GM18858 (cell line): ENCODE results near the gene SPSB1.

ENCODE experiments used
- ATAC-seq: cut with Tn5 transposase; IDR thresholded peaks from one replicate; pipeline ENCODE4 v1.9.1; 2021; ENCODE audit not compliant: unreplicated experiment

Gene SPSB1

DNA sequence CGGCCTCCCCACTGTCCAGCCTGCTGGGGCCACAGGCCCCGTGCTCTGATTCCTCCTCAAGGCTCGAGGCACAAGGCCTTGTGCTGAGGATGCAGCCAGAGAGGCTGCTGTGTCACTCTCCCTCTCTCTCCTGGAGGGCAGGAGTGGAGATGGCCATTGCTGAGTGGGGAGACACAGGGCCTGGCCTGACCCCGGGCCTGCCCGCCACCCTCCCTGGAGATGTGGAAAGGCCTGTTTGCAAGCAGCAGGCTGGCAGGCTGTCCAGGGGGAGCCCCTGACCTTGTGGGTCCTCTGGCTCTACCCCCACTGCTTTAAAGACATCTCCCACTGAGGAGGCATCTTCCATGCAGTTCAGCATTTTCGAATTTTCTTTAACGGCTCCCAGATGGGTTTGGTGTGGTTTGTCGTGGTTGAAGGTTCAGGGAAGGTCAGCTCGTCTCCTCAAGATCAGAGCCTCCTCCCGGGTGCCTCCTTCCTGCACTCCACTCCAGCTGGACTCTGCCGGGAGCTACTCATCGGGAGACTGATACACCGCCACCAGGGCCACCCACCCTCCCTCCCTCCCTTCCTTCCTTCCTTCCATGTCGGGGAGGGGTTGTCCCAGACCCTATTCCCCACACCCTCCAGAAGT is 69.1 kb downstream of the SPSB1 start:
- ATAC-seq: no peak

DNA sequence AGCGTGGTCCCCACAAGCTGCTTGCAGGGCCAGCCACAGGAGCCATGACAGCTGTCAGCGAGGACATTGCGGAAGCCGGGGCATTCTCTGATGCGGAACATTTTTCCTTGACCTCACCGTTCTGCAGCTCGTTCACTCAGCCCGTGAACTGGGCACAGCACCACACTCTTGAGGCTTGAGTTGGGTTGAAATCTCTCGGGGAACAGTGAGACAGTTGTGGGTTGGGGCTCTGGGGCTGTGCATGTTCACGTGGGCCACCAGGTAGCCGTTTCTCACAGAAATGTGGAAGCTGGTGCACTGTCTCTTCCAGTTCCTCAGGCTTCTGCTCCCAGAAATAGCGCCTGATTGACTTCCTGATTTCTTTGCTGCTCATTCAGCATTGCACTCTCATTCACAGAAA is 69.8 kb downstream of the SPSB1 start:
- no peak for ATAC-seq

DNA sequence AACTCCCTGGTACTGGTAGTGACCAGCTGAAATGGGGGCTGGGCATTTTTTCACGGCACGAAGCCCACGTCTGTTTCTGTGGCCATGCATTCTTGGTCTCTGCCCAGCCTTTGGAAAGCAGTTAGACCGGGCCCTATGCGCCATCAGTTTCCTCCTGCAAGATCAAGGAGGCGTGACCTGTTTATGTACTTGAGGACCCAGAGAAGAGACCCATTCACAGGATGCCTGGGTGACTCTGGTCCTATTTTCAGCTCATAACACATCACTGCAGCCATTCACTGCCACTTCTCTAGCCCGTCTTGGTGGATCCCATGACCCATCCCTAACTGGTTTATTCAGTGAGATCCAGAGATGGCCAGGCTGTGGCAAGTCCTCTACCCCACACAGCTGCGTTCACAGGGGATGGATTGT is 70.4 kb downstream of the SPSB1 start:
- ATAC-seq: no peak

DNA sequence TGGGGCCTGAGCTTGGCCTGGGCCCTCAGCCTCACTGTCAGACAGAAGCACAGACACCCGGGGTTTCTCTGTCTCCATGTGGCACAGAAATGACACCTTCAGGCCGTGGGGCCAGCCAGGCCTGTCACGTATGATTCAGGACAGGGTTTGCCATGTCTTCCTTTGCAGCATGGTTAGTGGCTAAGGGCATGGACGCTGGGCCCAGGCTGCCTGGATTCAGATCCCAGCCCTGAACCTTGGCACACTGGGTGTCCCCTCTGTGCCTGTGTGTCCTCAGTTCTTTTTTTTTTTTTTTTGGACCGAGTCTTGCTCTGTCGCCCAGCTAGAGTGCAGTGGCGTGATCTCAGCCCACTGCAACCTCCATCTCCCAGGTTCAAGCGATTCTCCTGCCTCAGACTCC is 73.6 kb downstream of the SPSB1 start:
- ATAC-seq: no peak

DNA sequence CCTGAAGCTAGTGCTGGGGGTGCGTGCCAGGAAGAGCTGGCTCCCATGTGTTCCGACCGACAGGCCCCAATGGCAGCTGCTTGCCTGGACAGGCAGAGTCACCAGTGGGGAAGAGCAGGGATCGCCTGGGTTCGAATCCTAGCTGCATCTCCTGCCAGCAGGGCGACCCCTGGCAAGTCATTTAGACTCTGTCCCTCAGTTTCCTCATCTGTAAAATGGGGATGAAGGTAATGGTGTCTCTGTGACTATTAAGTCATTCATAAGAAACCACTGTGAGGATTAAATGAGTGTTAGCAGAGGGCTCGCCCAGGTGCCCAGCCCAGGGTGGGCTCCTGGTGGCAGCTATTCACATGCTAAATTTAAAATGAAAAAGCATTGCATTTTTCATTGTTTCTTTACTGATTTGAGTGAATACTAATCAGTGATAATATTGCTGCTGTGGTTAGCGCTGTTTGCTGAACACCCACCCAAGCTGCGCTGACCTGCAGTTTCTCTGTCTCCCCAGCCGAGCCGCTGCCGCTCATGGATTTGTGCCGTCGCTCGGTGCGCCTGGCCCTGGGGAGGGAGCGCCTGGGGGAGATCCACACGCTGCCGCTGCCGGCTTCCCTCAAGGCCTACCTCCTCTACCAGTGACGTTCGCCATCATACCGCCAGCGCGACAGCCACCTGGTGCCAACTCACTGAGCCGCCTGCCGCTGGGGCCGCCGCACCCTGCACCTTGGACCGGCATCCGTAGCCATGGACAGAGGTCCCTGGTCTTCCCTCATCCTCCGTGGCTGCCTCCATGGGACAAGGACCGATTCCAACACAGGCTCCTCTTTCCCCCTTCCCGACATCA is 74.5 kb downstream of the SPSB1 start:
- ATAC-seq: no peak

DNA sequence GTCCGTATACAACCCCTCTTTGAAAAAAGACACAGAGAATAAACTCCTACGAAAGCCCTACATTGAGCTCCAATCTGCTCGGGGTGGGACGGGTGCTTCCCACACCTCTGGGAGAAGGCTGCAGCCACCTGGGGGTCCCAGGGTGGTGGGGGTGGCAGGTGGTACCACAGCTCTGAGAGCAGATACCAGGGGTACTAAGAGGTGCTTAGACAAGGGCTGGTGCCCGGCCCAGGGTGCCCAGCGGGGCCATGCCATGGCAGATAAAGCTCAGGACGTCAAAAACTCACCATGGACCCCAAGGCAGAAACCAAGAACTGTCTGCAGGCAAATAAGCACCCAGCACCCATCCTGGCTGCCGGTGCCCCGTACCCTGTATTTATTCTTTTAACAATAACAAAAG is 75.1 kb downstream of the SPSB1 start:
- ATAC-seq: no peak

DNA sequence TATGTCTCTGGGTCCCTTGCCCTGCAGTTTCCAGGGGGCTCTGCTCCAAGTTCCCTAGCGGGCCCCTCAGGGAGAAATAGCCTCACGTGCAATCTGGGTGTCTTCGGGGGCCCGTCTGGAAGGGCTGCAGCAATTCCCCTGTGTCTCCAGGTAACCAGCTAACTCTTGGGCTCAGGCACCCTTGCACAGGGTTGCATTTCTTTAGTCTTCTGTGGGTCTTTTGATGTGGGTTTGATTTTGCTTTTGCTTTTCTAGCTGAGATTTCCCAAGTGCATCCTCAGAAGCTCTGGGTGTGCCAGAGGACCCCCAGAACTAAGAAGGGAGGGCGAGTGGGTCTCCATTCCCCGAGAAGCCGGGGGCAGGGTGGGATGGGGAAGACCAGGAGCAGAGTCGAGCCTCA is 75.7 kb downstream of the SPSB1 start:
- ATAC-seq: no peak

DNA sequence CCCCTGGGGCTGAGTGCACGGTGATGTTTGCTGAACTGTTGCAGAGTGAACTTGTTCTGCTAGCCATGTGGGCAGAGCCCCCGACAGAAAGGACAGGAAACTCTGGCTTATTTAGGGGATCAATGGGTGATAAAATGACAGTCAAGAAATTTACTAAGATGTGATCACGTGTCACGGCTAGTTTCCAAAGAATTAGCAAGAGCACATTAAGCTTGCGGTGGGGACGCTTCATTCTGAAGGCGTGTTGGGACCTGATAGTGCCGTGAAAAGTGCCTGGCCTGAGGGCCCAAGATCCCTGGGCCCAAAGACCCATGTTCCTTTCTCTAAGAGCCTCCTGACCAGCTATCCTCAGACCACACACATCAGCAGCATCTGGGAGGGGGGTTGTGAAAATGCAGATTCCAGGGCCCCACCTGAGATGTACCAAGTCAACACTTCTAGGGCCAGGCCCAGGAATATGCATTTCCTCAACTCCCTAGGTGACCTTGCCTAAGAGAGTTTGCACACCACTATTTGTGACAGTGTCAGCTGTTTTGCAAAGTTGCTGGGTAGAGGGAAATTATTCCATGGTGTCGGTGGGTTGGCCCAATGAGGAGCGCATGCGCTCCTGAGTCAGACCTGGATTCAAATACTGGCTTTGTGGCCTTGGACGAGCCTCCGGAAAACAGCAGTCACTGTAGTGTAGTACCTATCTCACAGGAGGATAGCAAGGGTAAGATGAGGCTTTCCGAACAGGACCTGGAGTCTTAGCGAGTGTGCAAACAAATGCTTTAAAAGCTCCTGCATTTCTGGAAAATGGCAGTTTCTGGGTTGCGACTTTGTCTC is 77.5 kb downstream of the SPSB1 start:
- ATAC-seq: no peak

DNA sequence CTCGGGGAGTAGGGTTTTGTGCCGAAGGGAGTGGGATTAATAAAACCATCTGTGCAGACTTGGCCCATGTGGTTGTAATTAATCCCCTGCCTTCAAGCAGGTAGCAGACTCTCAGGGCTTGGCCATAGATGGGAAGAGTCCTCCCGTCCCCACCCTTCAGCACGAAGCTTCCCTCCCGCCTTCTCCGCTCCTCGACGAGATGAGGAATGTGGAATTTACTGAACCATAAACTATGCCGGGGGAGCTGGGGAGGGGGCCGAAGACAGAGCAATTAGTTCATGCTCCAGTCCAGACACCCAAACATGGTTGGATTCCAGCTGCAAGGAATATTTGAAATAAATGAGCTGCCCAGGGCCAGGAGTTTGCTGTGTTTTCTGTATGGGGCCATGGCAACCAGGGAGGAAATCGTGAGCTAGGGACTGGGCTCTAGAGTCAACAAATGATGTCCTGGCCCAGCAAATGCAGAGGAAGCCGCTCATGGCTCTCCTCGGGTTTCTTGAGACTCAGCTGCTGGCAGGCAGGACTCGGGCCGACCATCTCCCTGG is 78.8 kb downstream of the SPSB1 start:
- no peak for ATAC-seq

DNA sequence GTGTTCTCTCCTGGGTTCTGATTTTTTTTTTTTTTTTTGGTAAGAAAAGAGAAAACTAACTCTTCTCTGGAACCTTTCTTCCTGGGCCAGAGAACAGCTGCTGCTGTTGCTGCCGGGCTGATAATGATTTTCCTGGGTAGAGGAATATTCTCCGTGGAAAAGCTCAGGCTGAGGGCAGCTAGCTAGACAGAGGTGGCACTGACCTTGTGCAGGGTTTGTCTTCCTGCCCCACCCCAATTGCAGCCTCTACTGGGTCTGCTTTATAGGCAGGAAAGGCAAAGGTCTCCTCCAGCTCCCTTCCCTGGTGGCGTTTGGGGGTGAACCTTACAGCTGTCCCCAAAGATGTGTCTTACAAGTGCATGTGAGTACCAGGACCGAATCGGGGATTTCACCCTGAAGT is 79.3 kb downstream of the SPSB1 start:
- no peak for ATAC-seq

DNA sequence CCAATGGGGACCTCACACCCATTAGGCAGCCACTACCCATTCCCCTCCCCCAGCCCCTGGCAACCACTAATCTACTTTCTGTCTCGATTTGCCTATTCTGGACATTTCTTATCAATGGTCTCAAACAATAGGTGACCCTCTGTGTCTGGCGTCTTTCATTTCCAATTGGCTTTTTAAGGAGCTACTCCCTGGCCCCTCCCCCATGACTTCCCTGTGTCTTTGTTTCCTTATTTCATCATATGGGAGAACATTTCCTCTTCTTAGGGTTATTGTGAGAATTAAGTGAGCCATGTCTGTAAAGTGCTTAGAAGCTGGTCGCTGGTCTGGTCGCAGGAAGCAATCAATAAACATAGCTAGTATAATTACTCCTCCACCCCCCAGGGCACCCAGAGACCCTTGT is 80.9 kb downstream of the SPSB1 start:
- ATAC-seq: no peak

DNA sequence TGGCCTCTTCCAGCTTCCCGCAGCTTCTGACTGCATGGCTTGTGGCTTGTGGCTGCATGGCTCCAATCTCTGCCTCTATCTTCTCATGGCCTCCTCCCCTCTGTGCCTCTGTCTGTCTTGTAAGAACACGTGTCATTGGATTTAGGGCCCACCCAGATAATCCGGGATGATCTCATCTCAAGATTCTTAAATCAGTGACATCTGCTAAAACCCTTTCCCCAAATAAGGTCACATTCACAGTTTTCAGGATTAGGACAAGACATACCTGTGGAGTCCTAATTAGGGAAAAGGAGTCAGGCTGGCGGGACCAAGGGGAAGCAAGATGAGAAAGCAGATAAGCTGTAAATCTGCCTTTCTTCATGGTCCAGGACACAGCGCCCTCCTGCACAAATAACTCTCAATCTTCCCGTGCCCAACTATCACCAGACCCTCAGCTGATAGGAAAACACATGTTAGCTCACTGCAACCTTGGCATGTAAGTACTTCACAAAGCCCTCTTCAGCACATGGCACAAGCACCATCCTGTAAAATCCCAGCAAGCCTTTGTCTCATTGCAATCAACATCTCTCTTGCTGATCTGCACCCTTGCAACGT is 82.2 kb downstream of the SPSB1 start:
- no peak for ATAC-seq

DNA sequence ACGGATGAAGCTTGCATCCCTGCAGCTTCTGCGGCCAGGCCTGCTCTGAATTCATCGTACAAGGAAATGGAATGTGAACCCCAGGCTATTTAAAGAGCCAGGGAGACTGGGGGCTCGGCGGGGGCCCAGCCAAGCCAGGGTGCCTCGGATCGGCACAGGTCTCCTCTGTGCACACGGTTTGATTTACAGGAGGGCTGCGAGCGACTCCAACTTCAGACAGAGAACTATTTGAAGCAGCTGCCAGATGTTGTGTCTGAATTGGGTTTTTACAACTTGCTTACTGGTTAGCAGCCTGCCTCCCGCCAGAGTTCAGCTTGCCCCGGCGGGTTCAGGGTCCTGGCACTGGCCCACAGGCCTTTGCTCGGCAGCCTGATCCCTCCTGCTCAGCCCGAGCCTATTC is 83.2 kb downstream of the SPSB1 start:
- no peak for ATAC-seq

DNA sequence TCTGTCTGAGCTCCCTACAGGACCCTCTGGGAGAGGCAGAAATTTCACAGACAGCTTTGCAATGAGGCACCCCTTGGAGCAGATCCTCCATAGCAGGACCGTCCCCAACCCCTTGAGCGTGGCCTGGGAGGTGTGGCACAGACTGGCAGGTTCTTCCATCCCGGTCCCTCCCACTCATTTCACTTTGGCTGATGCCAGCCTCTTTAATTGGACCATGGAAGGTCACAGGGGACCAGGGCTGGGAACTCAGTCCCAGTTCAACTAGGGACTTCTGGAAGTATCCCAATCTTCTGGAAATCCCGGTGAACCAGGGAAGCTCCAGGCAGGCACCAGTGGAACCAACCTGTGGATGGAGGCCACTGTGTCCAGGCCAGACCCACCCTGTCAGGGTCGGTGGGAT is 83.7 kb downstream of the SPSB1 start:
- ATAC-seq: no peak

DNA sequence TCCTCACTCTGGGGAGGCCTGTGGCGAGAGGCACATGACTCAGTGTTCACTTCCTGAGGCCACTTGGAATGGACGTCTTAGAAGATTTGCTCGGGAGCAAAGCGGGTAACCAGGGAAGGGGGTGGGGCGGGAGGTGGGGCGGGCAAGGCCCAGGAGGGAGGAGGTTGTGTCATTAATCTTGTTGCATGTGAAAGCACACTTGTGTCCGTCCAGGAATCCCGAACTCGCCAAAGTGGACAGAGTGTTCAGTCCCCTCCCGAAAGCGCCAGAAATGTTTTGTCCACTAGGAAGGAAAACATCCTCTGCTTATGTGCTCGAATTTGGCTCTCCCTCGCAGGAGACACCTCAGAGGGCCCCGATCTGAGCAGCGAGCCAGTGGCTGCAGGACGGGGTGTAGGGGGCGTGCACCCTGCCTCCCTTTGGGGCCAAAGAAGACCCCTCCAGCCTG is 84.2 kb downstream of the SPSB1 start:
- ATAC-seq: no peak

DNA sequence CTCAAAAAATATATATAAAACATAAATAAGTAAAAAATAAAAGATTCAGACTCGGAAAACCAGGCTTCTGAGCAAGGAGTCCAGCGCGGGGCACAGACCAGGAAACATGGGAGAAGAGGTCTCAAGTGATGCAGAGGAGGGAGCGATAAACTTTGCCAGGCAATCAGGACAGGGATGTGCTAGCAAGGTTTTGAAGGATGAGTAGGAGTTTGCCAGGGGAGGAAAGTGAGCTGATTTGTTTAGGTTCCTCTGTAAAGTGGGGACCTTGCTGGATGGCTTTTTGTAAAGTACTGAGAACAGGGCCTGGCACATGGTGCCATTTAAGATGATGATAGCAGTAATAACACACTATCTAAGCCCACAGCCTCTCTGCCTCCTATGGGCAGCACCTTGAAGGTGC is 86.1 kb downstream of the SPSB1 start:
- no peak for ATAC-seq

DNA sequence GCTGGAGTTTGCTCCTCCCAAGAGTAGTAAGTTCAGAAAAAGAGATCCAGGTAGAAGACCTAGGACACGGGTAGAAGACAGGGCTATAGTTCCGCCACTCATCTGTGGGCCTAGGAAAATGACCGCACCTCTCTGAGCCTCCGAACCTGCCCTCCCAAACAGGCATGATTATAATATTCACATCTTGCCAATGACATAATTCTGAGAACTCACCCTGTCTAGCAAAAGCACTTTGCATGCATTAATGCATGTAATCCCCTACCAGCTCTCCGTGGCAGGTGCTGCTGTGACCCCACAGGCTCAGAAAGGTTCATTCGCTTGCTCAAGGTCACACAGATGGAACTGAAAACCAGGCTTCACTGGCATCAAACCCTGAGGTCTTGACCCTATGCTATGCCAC is 88.0 kb downstream of the SPSB1 start:
- no peak for ATAC-seq

DNA sequence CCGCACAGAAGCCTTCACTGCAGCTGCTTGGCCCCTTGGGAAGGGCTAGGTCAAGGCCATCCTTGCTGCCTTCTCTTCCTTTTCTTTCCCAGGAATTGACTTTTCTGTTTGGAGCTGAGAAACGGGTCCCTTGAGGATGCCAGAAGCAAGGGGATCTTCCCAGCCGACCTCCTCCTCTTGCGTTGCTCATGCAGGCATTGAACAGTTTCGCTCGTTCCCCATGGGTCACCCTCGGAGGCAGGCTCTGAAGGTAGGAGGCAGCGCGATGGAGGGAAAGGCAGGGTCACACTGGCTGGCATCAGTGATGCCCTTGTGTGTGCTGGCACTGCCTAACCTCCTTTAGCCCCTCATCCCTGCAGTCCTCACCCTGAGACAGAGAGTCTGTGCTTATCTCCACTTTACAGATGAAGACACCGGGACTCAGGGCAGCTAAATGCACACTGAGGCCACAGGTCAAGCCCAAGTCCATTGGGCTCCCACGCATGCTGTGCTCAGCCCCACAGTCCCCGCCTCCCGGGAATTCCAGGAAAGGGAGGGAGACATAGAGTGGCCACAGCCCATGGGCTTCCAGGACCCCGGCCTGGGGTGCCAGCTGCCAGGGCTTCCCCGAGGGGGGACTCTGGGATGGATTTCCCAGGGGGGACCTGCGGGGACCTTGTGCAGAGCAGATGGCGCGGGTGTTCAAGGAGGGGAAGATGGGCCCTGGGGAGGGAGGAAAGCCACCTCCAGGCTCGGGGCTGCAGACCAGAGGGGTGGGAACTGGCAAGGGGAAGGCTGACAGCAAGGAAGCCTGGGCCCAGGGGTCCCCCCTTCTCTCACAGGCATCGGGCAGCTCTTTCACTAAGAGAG is 90.2 kb downstream of the SPSB1 start:
- ATAC-seq: no peak

DNA sequence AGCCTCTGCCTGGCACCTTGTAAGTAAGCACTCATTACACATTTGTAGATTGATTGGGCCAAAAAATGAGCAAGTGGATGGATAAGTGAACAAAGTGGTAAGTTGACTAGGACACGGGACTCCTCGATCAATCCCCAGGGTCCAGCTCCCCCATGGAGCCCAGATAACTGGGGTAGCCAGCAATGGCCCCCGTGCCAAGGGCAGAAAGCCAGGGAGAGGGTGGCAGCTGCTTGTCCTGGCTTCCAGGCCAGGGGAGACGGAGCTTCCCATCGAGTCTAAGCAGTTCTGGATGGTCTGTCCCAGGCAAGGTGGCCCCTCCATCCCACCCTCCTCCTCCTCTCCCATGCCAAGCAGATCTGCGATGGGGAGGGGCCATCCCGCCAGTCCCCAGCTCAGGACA is 91.4 kb downstream of the SPSB1 start:
- no peak for ATAC-seq

DNA sequence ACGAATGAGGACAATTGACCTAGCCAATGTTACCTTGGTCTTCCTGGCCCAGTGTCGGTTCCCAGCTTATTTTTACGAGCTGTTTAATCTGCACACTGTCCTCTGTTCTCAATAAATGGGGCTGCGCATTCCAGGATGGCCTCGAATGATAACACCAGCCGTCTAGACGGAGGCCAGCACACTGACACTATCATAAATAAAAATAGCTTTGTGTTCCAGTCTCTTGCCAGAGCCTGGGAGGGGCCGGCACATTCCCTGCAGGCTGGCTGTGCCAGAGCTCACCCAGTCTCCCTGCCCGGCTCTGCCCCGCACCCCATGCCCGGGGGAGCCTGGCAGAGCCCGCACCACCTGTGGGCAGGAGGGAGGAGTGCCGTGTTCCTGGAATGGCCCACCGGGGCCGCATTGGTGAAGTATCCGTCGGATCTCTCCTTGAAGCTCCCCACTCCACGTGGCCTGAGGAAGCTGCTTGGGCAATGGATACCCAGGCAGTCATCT is 92.1 kb downstream of the SPSB1 start:
- no peak for ATAC-seq
